H54 (cell line): ENCODE measurements around the gene GPC6.
A peak's percentile ranks its signal among the peaks of the same experiment; 100 is the strongest.

Experiments
- DNase-seq: peaks from one replicate; pipeline ENCODE4 v3.0.0; 2011; ENCODE audit warnings: low spot score, mixed read lengths; ENCODE audit not compliant: insufficient read length
- FAIRE-seq: peaks from 3 replicates; lab custom pipeline; 2011; peaks lifted over from hg19 to GRCh38; lab: Jason Lieb, UNC
- POLR2A ChIP-seq: IDR thresholded peaks from 2 replicates; pipeline ENCODE4 v1.6.1; 2011; ENCODE audit warnings: low read depth, mild to moderate bottlenecking, low read length

GPC6 gene

GRCh38 chr13:94324767-94325540 is 1098.3 kb downstream of the GPC6 start:
- TF ChIP-seq POLR2A: no peak
- no peak for FAIRE-seq
- DNase-seq: no peak

DNA sequence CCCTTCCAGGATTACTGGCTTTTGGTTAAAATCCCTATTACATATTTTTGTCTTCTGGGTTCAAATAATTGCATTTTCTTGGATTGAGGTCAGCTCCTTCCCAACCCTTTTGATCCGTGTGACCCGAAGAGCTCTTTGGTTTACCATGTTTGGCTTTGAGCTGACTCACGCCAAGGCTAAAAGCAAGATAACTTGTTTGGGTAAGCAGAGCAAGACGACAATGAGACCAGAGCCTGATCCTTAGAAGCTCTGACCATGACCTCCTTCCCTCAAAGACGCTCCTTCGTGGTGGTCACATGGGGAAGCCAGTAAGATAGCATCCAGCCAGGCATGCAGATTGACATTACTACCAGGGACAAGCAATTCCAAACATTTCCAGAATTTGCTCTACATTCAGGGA is 1099.0 kb downstream of the GPC6 start:
- FAIRE-seq (no peak), DNase-seq (no peak)
- no peak for TF ChIP-seq POLR2A

GRCh38 chr13:94327318-94327717 is 1100.7 kb downstream of the GPC6 start:
- DNase-seq: no peak
- no peak for FAIRE-seq
- TF ChIP-seq POLR2A: no peak

DNA sequence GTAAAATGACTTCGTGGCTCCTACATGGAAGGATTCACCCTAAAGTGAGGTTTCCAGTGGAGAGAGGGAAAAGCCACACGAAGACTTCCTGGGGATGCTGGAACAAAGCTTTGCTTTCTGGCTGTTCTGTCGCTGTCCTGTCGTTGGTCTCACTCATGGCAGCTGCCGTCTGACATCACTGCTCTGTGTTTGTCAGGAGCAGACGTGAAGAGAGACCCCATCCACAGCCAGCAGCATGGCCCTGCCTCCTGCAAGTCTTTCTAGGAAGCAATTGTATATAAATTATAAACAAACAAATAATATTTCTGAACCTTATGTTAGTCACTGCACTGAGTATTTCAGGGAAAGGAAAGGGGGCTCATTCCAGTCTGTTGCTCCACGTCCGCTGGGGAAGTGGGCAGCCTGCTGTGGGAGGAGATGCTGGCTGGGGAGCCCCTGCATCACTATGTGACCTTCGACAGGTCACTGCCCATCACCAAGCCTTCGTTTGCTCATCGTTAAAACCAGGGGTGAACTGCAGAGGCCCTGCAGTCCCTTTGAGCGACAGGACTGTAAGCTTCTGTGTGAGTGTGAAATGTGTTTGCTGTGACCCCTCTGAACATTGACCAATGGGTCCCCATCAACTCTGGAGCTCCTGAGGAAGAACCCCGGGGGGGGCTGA is 1101.9 kb downstream of the GPC6 start:
- DNase-seq (no peak), FAIRE-seq (no peak)
- no peak for TF ChIP-seq POLR2A

DNA sequence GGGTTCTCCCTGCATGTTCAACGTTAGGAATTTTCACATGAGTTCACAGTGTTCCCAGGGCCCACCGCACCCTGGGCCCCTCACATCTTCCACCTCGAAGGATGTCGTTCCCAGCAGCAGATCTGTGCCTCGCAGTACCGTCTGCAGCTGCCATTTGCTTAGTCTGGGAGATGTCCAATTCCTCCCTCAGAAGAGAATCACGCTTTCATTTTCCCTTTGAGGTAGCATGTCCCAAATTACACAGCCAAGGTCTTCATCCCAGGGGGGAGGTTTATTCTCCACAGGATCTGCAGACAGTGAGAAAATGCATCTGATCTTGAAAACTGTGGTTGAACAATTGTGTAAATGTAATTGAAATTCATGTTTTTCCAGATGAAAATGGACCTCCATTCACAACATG is 1102.7 kb downstream of the GPC6 start:
- DNase-seq: no peak
- peak; percentile 27 for FAIRE-seq
- TF ChIP-seq POLR2A: no peak

DNA sequence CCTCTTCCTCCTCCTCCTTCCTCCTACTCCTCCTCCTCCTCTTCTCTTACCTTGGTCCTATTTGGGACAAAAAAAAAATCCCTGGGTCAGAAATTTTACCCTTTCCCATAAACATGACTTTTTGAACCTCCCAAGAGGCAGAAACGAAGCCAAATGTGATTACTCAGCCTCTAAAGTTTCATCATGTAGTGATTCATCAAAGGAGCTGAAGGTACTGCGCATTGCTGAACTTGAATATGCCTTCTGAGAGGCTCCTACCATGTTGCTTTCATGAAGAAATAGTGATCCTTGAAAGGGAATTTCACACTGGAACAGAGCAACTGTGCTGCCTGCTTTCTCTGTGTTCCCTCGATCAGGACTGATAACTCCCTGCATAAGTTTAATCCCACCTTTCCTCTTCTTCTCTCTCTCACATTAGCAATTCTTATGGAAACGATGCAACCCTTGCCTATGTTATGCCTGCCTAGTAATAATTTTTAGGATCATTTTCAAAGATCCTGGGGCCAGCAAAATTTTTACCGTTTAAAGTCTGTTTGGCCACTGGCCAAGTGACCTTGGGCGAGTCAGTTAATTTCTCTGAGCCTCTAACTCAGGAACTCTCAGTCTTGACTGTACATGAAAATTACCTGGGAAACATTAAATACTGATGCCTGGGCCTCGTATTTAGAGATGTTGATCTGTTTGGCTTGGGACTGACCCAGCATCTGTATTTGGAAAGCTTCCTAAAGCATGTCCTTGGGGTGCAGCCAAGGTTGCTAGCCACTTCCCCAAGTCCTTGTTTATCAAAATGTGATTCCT is 1103.3 kb downstream of the GPC6 start:
- peak; percentile 66 for DNase-seq
- TF ChIP-seq POLR2A: no peak
- FAIRE-seq: peak; percentile 98

GRCh38 chr13:94330552-94331071 is 1104.0 kb downstream of the GPC6 start:
- FAIRE-seq (peak; percentile 50), DNase-seq (no peak)
- no peak for TF ChIP-seq POLR2A

GRCh38 chr13:94331281-94331680 is 1104.7 kb downstream of the GPC6 start:
- no peak for FAIRE-seq
- DNase-seq: no peak
- no peak for TF ChIP-seq POLR2A

- no peak for FAIRE-seq
Measured at GRCh38 chr13:94332359-94333096, 1105.9 kb downstream of the GPC6 start.

GRCh38 chr13:94333131-94333820 is 1106.7 kb downstream of the GPC6 start:
- TF ChIP-seq POLR2A: no peak
- no peak for DNase-seq
- peak; percentile 82 for FAIRE-seq

More at GRCh38 chr13:94332359-94333096, 1105.9 kb downstream of the GPC6 start:
- DNase-seq: no peak
- no peak for TF ChIP-seq POLR2A

GRCh38 chr13:94335761-94336526 is 1109.3 kb downstream of the GPC6 start:
- peak; percentile 6 for FAIRE-seq
- no peak for DNase-seq
- TF ChIP-seq POLR2A: no peak

DNA sequence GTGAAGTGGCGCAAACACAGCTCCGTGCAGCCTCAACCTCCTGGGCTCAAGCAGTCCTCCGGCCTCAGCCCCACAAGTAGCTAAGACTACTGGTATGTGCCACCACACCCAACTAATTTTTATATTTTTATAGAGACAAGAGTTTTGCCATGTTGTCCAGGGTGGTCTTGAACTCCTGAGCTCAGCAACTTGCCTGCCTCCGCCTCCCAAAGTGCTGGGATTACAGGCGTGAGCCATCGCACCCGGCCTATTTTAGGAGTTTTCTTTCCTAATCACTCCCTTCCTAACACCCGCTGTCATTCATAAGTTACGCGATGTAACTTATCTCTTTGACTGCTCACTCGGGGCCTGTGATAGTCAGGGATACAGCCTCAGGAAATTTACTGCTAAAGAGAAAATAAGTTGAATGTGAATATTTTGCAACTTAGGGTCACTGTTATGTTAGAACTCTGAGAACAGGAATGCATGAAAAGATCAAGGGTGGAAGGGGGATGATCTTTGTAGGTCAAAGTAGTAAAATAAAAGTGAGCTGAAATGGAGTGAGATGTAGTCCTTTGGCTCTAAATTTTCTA is 1112.6 kb downstream of the GPC6 start:
- DNase-seq: no peak

More for the DNA sequence above, 1112.6 kb downstream of the GPC6 start:
- no peak for FAIRE-seq
- no peak for TF ChIP-seq POLR2A
